Measurements from ENCODE around the gene ZNF32.

ZNF32 gene

GRCh38 chr10:43627942-43628341 is 20.7 kb downstream of the ZNF32 start:
- no peak for TF ChIP-seq CTCF (IDR thresholded peaks at IDR 0.05; ENCODE audit: low read depth, low read length)
- no peak for DNase-seq (ENCODE audit: low read depth in 2 of 2)
- H3K4me3 ChIP-seq (replicated peaks in 1 of 2; ENCODE audit: low read depth in 2 of 2, low read length in 2 of 2), result no peak overlapping the region

GRCh38 chr10:43623351-43623750 is 25.3 kb downstream of the ZNF32 start:
- peak overlapping the region in 1 of 2 donors; percentile 11 for H3K4me3 ChIP-seq (replicated peaks in 1 of 2; ENCODE audit: low read depth in 2 of 2, low read length in 2 of 2)
- peak; percentile 10 to 28 for DNase-seq (ENCODE audit: low read depth in 2 of 2)
- no peak for TF ChIP-seq CTCF (IDR thresholded peaks at IDR 0.05; ENCODE audit: low read depth, low read length)

GRCh38 chr10:43622038-43622437 is 26.6 kb downstream of the ZNF32 start:
- DNase-seq (ENCODE audit: low read depth in 2 of 2), result no peak
- TF ChIP-seq CTCF (IDR thresholded peaks at IDR 0.05; ENCODE audit: low read depth, low read length), result no peak
- H3K4me3 ChIP-seq (replicated peaks in 1 of 2; ENCODE audit: low read depth in 2 of 2, low read length in 2 of 2), result no peak overlapping the region

- H3K4me3 ChIP-seq (replicated peaks in 1 of 2; ENCODE audit: low read depth in 2 of 2, low read length in 2 of 2), result no peak overlapping the region
- no peak for DNase-seq (ENCODE audit: low read depth in 2 of 2)
- no peak for TF ChIP-seq CTCF (IDR thresholded peaks at IDR 0.05; ENCODE audit: low read depth, low read length)
Observed at GRCh38 chr10:43619368-43619767, 29.3 kb downstream of the ZNF32 start.

GRCh38 chr10:43616697-43617370 is 31.8 kb downstream of the ZNF32 start:
- peak in 1 of 2 donors; percentile 6 for DNase-seq (ENCODE audit: low read depth in 2 of 2)
- TF ChIP-seq CTCF (IDR thresholded peaks at IDR 0.05; ENCODE audit: low read depth, low read length), result no peak
- no peak overlapping the region for H3K4me3 ChIP-seq (replicated peaks in 1 of 2; ENCODE audit: low read depth in 2 of 2, low read length in 2 of 2)

GRCh38 chr10:43610636-43611035 is 38.0 kb downstream of the ZNF32 start:
- H3K4me3 ChIP-seq (replicated peaks in 1 of 2; ENCODE audit: low read depth in 2 of 2, low read length in 2 of 2), result no peak overlapping the region
- peak in 1 of 2 donors; percentile 79 for DNase-seq (ENCODE audit: low read depth in 2 of 2)
- TF ChIP-seq CTCF (IDR thresholded peaks at IDR 0.05; ENCODE audit: low read depth, low read length), result no peak

GRCh38 chr10:43607199-43607573 is 41.5 kb downstream of the ZNF32 start:
- peak overlapping the region; percentile 72 to 78 for H3K4me3 ChIP-seq (replicated peaks in 1 of 2; ENCODE audit: low read depth in 2 of 2, low read length in 2 of 2)
- TF ChIP-seq CTCF (IDR thresholded peaks at IDR 0.05; ENCODE audit: low read depth, low read length), result no peak
- DNase-seq (ENCODE audit: low read depth in 2 of 2), result no peak
